IMR-90 (cell line): ENCODE measurements around the gene ZNF180. TPM values are rescaled to one million over a fixed set of nuclear protein-coding genes. Genes with fewer than 3 reads are reported as not detected.
A peak's percentile ranks its signal among the peaks of the same experiment; 100 is the strongest.

Source experiments
- ATAC-seq: fragments of 200-7000 bp; cut with Tn5 transposase; 2 replicates; pipeline ENCODE4 v1.9.1; 2020; ENCODE audit warnings: low read depth, mild to moderate bottlenecking, moderate library complexity
- BruUV-seq: library from RNA; stranded (reverse); fragments of 400-500 nt; replicated peaks from 2 replicates; lab custom pipeline; 2021; lab: Mats Ljungman, UMichigan
- CTCF ChIA-PET: fragments of 300-600 bp; formaldehyde crosslinking; extraction: SDS; loops from one replicate; lab custom pipeline; 2021; ENCODE audit warnings: antibody characterized with exemption; lab: Yijun Ruan, JAX
- POLR2A ChIA-PET: fragments of 300-600 bp; sonication (Branson Sonifier 250); formaldehyde crosslinking; loops from one replicate; lab custom pipeline; 2022; ENCODE audit warnings: antibody characterized with exemption; ENCODE audit not compliant: unreplicated experiment; lab: Charles Lee
- DNase-seq: peaks from one replicate; pipeline ENCODE4 v3.0.0; 2013
- H2AFZ ChIP-seq: replicated peaks from 2 replicates; pipeline ENCODE3; 2013; ENCODE audit warnings: low read length, mild to moderate bottlenecking; ENCODE audit not compliant: poor library complexity
- H2AK5ac ChIP-seq: 2 replicates; pipeline ENCODE4 v1.6.1; 2013; ENCODE audit warnings: low read depth, low read length, inconsistent platforms
- H2AK9ac ChIP-seq: replicated peaks from 2 replicates; pipeline ENCODE3; 2013; ENCODE audit warnings: mild to moderate bottlenecking, low read depth, low read length, moderate library complexity; ENCODE audit not compliant: poor library complexity
- H2BK120ac ChIP-seq: 2 replicates; pipeline ENCODE4 v1.6.1; 2013; ENCODE audit warnings: low read depth, low read length, inconsistent platforms
- H2BK15ac ChIP-seq: 3 replicates; pipeline ENCODE4 v1.6.1; 2013; ENCODE audit warnings: low read depth, low read length, inconsistent platforms
- H2BK20ac ChIP-seq: 2 replicates; pipeline ENCODE4 v1.6.1; 2013; ENCODE audit warnings: low read depth, mild to moderate bottlenecking, inconsistent platforms, low read length, moderate library complexity
- H2BK5ac ChIP-seq: 2 replicates; pipeline ENCODE4 v1.6.1; 2013; ENCODE audit warnings: mild to moderate bottlenecking, low read depth, low read length, inconsistent platforms; ENCODE audit not compliant: poor library complexity, severe bottlenecking
- H3K14ac ChIP-seq: replicated peaks from 2 replicates; pipeline ENCODE4 v1.6.1; 2013; ENCODE audit warnings: low read depth, low read length, inconsistent platforms
- H3K18ac ChIP-seq: 2 replicates; pipeline ENCODE4 v1.6.1; 2013; ENCODE audit warnings: low read depth, low read length, control low read depth
- H3K23ac ChIP-seq: 2 replicates; pipeline ENCODE4 v1.6.1; 2013; ENCODE audit warnings: low read depth, low read length, inconsistent platforms
- H3K27ac ChIP-seq: 2 replicates; pipeline ENCODE4 v1.5.1; 2013; ENCODE audit warnings: mild to moderate bottlenecking, control low read depth, low read length; ENCODE audit not compliant: insufficient read depth
- H3K27me3 ChIP-seq: 2 replicates; pipeline ENCODE4 v1.6.1; 2013; ENCODE audit warnings: low read length; ENCODE audit not compliant: control insufficient read depth, insufficient read depth
- H3K36me3 ChIP-seq: 2 replicates; pipeline ENCODE4 v1.6.1; 2013; ENCODE audit warnings: low read length, mixed read lengths; ENCODE audit not compliant: control insufficient read depth, insufficient read depth
- H3K4ac ChIP-seq: 2 replicates; pipeline ENCODE4 v1.6.1; 2013; ENCODE audit warnings: low read depth, low read length, inconsistent platforms
- H3K4me1 ChIP-seq: 2 replicates; pipeline ENCODE4 v1.6.1; 2013; ENCODE audit warnings: low read length, mixed read lengths; ENCODE audit not compliant: control insufficient read depth, insufficient read depth
- H3K4me2 ChIP-seq: 2 replicates; pipeline ENCODE4 v1.6.1; 2013; ENCODE audit warnings: low read depth, mild to moderate bottlenecking, control low read depth, low read length, moderate library complexity
- H3K4me3 ChIP-seq: 2 replicates; pipeline ENCODE4 v1.5.1; 2013; ENCODE audit warnings: low read depth, mild to moderate bottlenecking, control low read depth, low read length, moderate library complexity; ENCODE audit not compliant: insufficient read depth
- H3K56ac ChIP-seq: 2 replicates; pipeline ENCODE4 v1.6.1; 2013; ENCODE audit warnings: low read length, inconsistent platforms; ENCODE audit not compliant: insufficient read depth; ENCODE audit errors: extremely low read depth
- H3K79me1 ChIP-seq, 2 experiments: 2 replicates each; pipeline ENCODE4 v1.6.1; 2013; ENCODE audit warnings: low read length in 2 of 2, inconsistent platforms in 1 of 2, low read depth in 1 of 2
- H3K9ac ChIP-seq: 2 replicates; pipeline ENCODE4 v1.6.1; 2013; ENCODE audit warnings: low read depth, low read length, control low read depth
- H3K9me1 ChIP-seq: 2 replicates; pipeline ENCODE4 v1.6.1; 2013; ENCODE audit warnings: low read length, inconsistent platforms; ENCODE audit not compliant: insufficient read depth
- H3K9me3 ChIP-seq: 2 replicates; pipeline ENCODE4 v1.6.1; 2013; ENCODE audit warnings: low read length; ENCODE audit not compliant: control insufficient read depth, insufficient read depth
- H4K20me1 ChIP-seq: 2 replicates; pipeline ENCODE4 v1.6.1; 2013; ENCODE audit warnings: low read length, inconsistent platforms; ENCODE audit not compliant: insufficient read depth
- H4K5ac ChIP-seq: 2 replicates; pipeline ENCODE4 v1.6.1; 2013; ENCODE audit warnings: mild to moderate bottlenecking, low read depth, low read length, control low read depth
- H4K8ac ChIP-seq, 2 experiments: 2 replicates each; pipeline ENCODE4 v1.6.1; 2013; ENCODE audit warnings: low read depth in 2 of 2, low read length in 2 of 2, control low read depth in 1 of 2, inconsistent platforms in 1 of 2
- H4K91ac ChIP-seq: 2 replicates; pipeline ENCODE4 v1.6.1; 2013; ENCODE audit warnings: low read depth, low read length, inconsistent platforms; ENCODE audit not compliant: insufficient read depth
- CEBPB ChIP-seq: IDR thresholded peaks from 2 replicates; pipeline ENCODE4 v1.6.1; 2012; ENCODE audit warnings: low read depth, low read length, improper control_type of control experiment
- CHD1 ChIP-seq: IDR thresholded peaks from 2 replicates; pipeline ENCODE4 v1.6.1; 2012; ENCODE audit warnings: low read depth, low read length, improper control_type of control experiment
- ELK1 ChIP-seq: fragments of 150-350 bp; IDR thresholded peaks from 2 replicates; pipeline ENCODE4 v1.6.1; 2016; ENCODE audit warnings: low read depth, mild to moderate bottlenecking, low read length, moderate library complexity, borderline replicate concordance
- FOS ChIP-seq: fragments of 150-350 bp; IDR thresholded peaks from 2 replicates; pipeline ENCODE4 v1.6.1; 2016; ENCODE audit warnings: low read depth, low read length
- MAFK ChIP-seq: IDR thresholded peaks from 2 replicates; pipeline ENCODE4 v1.6.1; 2012; ENCODE audit warnings: low read depth, low read length, improper control_type of control experiment
- MAZ ChIP-seq: IDR thresholded peaks from 2 replicates; pipeline ENCODE4 v1.6.1; 2012; ENCODE audit warnings: low read depth, mild to moderate bottlenecking, low read length, improper control_type of control experiment, moderate library complexity, borderline replicate concordance
- MXI1 ChIP-seq: IDR thresholded peaks from 2 replicates; pipeline ENCODE4 v1.6.1; 2012; ENCODE audit warnings: low read depth, mild to moderate bottlenecking, low read length, moderate library complexity, borderline replicate concordance
- NFE2L2 ChIP-seq: fragments of 150-350 bp; IDR thresholded peaks from 2 replicates; pipeline ENCODE4 v1.6.1; 2016; ENCODE audit warnings: low read depth, mild to moderate bottlenecking, low read length
- POLR2A ChIP-seq: IDR thresholded peaks from 2 replicates; pipeline ENCODE4 v1.6.1; 2012; ENCODE audit warnings: mild to moderate bottlenecking, low read depth, low read length
- RAD21 ChIP-seq: IDR thresholded peaks from 2 replicates; pipeline ENCODE4 v1.6.1; 2012; ENCODE audit warnings: low read length, improper control_type of control experiment
- RCOR1 ChIP-seq: IDR thresholded peaks from 2 replicates; pipeline ENCODE4 v1.6.1; 2012; ENCODE audit warnings: mild to moderate bottlenecking, low read length, improper control_type of control experiment; ENCODE audit not compliant: insufficient replicate concordance
- SMC3 ChIP-seq: fragments of 150-350 bp; IDR thresholded peaks from 2 replicates; pipeline ENCODE4 v1.6.1; 2016; ENCODE audit warnings: low read depth, mild to moderate bottlenecking, antibody characterized with exemption, low read length, moderate library complexity
- WGBS, 2 experiments: methylation state at CpG; one replicate each; pipeline versions ENCODE4 v1.1.5 to v1.1.7; 2013; ENCODE audit warnings: missing lambda C conversion rate in 2 of 2; ENCODE audit not compliant: insufficient read length in 1 of 2; ENCODE audit errors: extremely low coverage in 2 of 2; 5-methylcytosine and 5-hydroxymethylcytosine counted together
- dilution Hi-C: fragments of 300-500 bp; cut with HindIII; formaldehyde crosslinking; loops from one replicate; pipeline ENCODE4 v1.14.3; 2018; ENCODE audit warnings: low sequenced_read_pairs; ENCODE audit not compliant: unreplicated experiment
- in situ Hi-C: fragments of 300-500 bp; cut with MboI; formaldehyde crosslinking; loops from 3 replicates; pipeline ENCODE4 v1.14.3; 2019; ENCODE audit warnings: low sequenced_read_pairs, inconsistent platforms, mixed read lengths
- intact Hi-C: fragments of 100-400 bp; cut with micrococcal nuclease; formaldehyde crosslinking; loops from 2 replicates; pipeline ENCODE4 v1.10.0; 2022
- polyA plus RNA-seq, 3 experiments: library from polyadenylated mRNA; depleted of rRNA; stranded (reverse); fragments of >200 nt; gene quantifications; 2 replicates each; pipeline ENCODE4 v1.2.3, GENCODE V29; 2012; ENCODE audit warnings: low replicate concordance in 1 of 3
- total RNA-seq: library from RNA; depleted of rRNA; stranded (reverse); fragments of >200 nt; gene quantifications from 2 replicates; pipeline ENCODE4 v1.2.3, GENCODE V29; 2012
- TF ChIP-seq, protein P1 (sequence below): fragments of 150-350 bp; IDR thresholded peaks from 2 replicates; pipeline ENCODE4 v1.6.1; 2017; ENCODE audit warnings: mild to moderate bottlenecking, antibody characterized with exemption, low read length, low read depth

Gene ZNF180
- total and polyA plus RNA-seq, 2 of the 4 experiments (the other 2 are of a cell fraction) = 2.8 to 26.3 TPM

- TF ChIP-seq, protein P1, sequence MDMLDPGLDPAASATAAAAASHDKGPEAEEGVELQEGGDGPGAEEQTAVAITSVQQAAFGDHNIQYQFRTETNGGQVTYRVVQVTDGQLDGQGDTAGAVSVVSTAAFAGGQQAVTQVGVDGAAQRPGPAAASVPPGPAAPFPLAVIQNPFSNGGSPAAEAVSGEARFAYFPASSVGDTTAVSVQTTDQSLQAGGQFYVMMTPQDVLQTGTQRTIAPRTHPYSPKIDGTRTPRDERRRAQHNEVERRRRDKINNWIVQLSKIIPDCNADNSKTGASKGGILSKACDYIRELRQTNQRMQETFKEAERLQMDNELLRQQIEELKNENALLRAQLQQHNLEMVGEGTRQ = no peak
- no peak for TF ChIP-seq MXI1
Measured at GRCh38 chr19:44435441-44435840, 64.9 kb downstream of the ZNF180 start (continued).

DNA sequence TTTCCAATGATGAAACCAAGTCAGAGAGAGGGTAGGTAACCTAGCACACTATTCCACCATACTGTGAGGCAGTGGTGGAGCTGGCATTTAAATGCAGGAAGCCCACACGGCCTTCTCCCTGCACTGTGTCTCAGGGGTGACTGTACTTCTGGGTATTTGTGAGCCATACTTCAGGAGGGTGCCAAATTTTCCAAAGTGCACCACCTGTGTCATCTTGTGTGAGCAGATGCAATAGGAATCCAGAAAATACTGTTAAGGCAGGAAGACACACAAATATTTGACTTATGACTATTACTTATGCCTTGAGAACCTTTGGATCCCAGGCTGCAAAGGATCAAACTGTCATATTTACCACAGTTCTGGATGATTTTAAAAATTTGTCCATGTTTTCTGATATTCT is 69.4 kb downstream of the ZNF180 start:
- POLR2A ChIA-PET = no interaction called here
- no peak for TF ChIP-seq FOS
- TF ChIP-seq MXI1 = no peak
- TF ChIP-seq MAFK = no peak
- TF ChIP-seq, protein P1 = no peak
- no peak for TF ChIP-seq RCOR1
- no peak for TF ChIP-seq ELK1
- TF ChIP-seq NFE2L2 = no peak
- TF ChIP-seq CEBPB = no peak
- no peak for TF ChIP-seq POLR2A
- no peak for TF ChIP-seq MAZ
- TF ChIP-seq CHD1 = no peak
- TF ChIP-seq RAD21 = no peak
- no peak for TF ChIP-seq SMC3

More for the DNA sequence above, 69.4 kb downstream of the ZNF180 start:
- H4K20me1 ChIP-seq = no peaks in the 10 kb centered on the region
- in situ Hi-C loops = no loop called here
- no peak overlapping the region for H2BK120ac ChIP-seq
- H2AK5ac ChIP-seq = no peak overlapping the region
- no peaks in the 10 kb centered on the region for H3K4me1 ChIP-seq
- peaks cover 46% of the 10 kb centered on the region for H3K36me3 ChIP-seq
- no peaks in the 10 kb centered on the region for H3K27me3 ChIP-seq
- no peak overlapping the region for H3K56ac ChIP-seq
- intact Hi-C loops = no loop called here
- DNase-seq (peak; percentile 41), ATAC-seq (no peak)
- BruUV-seq = no TSS peak
- H2BK5ac ChIP-seq = no peak overlapping the region
- H3K9me1 ChIP-seq = no peaks in the 10 kb centered on the region
- no peak overlapping the region for H2AK9ac ChIP-seq
- H3K23ac ChIP-seq = no peak overlapping the region
- no peak overlapping the region for H2BK20ac ChIP-seq
- H4K8ac ChIP-seq = no peak overlapping the region
- H3K14ac ChIP-seq = no peak overlapping the region
- no peak overlapping the region for H3K9ac ChIP-seq
- H4K5ac ChIP-seq = no peak overlapping the region
- dilution Hi-C loops = no loop called here
- H4K91ac ChIP-seq = no peak overlapping the region
- no peak overlapping the region for H3K27ac ChIP-seq
- H2BK15ac ChIP-seq = no peak overlapping the region
- no peaks in the 10 kb centered on the region for H3K79me1 ChIP-seq
- no peak overlapping the region for H2AFZ ChIP-seq
- H3K9me3 ChIP-seq = peaks cover 68% of the 10 kb centered on the region
- WGBS, 2 experiments = no CpG with 5 or more reads among the region's 1 CpG
- CTCF ChIA-PET = no interaction called here
- H3K4me2 ChIP-seq = no peak overlapping the region
- H3K4me3 ChIP-seq = no peak overlapping the region
- no peak overlapping the region for H3K4ac ChIP-seq
- H3K18ac ChIP-seq = no peak overlapping the region
